ENCODE measurements around the gene NFE2L2. TPM values are rescaled to one million over a fixed set of nuclear protein-coding genes. Genes with fewer than 3 reads are reported as not detected.
A peak's percentile ranks its signal among the peaks of the same experiment; 100 is the strongest.

The NFE2L2 gene
- total and polyA plus RNA-seq, 2 donors (not counting 1 experiment from before 2014, with no cell fraction given) = 16.8 to 93.6 TPM

- intact Hi-C loops (cut with micrococcal nuclease) = loop anchor here (1.0 to 5.0 kb wide), 9 partner anchors 17 to 355 kb away; partner anchors contain the start of genes AGPS and HNRNPA3
- TF ChIP-seq EZH2 (IDR thresholded peaks at IDR 0.05; ENCODE audit: borderline replicate concordance, insufficient read depth, low read depth, low read length, poor library complexity, severe bottlenecking) = no peak
- peak; percentile 88 for TF ChIP-seq CTCF (IDR thresholded peaks at IDR 0.05)
- POLR2A ChIA-PET = interaction anchor here (0.5 to 4.0 kb wide), 13 partner anchors 16 to 292 kb away, joined by 3 to 66 read pairs (median 5); partner anchors contain the start of genes AGPS and HNRNPA3
These were observed 897 bp downstream of the NFE2L2 start for GRCh38 chr2:177263451-177264208.

More at GRCh38 chr2:177263451-177264208, 897 bp downstream of the NFE2L2 start:
- H3K4me1 ChIP-seq (ENCODE audit: control insufficient read depth in 2 of 2, insufficient read depth in 2 of 2, low read length in 2 of 2) = peaks cover 34% of the 10 kb centered on the region in 2 donors
- H2AFZ ChIP-seq (ENCODE audit: insufficient read depth, low read depth, low read length, poor library complexity, severe bottlenecking) = peak overlapping the region; percentile 17
- H3K4me1 Mint-ChIP-seq = peaks cover 50% of the 10 kb centered on the region
- no peaks in the 10 kb centered on the region for H3K27me3 ChIP-seq (replicated peaks in 1 of 4; ENCODE audit: control extremely low read depth in 1 of 4, control insufficient read depth in 3 of 4, insufficient read depth in 4 of 4, low read length in 3 of 4)
- H3K9me3 Mint-ChIP-seq (ENCODE audit: insufficient read depth) = no peaks in the 10 kb centered on the region
- no peaks in the 10 kb centered on the region for H3K9me3 ChIP-seq (ENCODE audit: control extremely low read depth in 1 of 3, control insufficient read depth in 2 of 3, insufficient read depth in 1 of 3, low read length in 2 of 3)
- H3K4me3 Mint-ChIP-seq = peak overlapping the region; percentile 98
- H3K27ac ChIP-seq (ENCODE audit: low read length in 2 of 2) = peak overlapping the region; percentile 99 to 100
- CTCF ChIA-PET = interaction anchor here (0.6 to 5.8 kb wide), 36 partner anchors 9 to 152 kb away, joined by 3 to 195 read pairs (median 6); partner anchors contain the start of genes AGPS and HNRNPA3
- ATAC-seq (ENCODE audit: low read depth) (peak; percentile 48), DNase-seq (peak; percentile 98)
- H3K4me3 ChIP-seq (ENCODE audit: control extremely low read depth in 1 of 5, extremely low read depth in 1 of 5, insufficient read depth in 1 of 5, low read depth in 2 of 5, low read length in 4 of 5) = peak overlapping the region; percentile 67 to 97 (median 92)
- peaks cover 38% of the 10 kb centered on the region for H4K20me1 ChIP-seq (ENCODE audit: control insufficient read depth, insufficient read depth, low read length, poor library complexity, severe bottlenecking)
- WGBS (ENCODE audit: insufficient coverage) = under 1% methylated on average over 81 of the region's 81 CpGs
- peak overlapping the region; percentile 99 for H3K9ac ChIP-seq (ENCODE audit: low read length)
- H3K36me3 ChIP-seq (replicated peaks in 1 of 2; ENCODE audit: control extremely low read depth in 1 of 2, control insufficient read depth in 1 of 2, extremely low read depth in 1 of 2, insufficient read depth in 2 of 2, low read length in 1 of 2) = no peaks in the 10 kb centered on the region
- no peaks in the 10 kb centered on the region for H3K27me3 Mint-ChIP-seq
- H3K79me2 ChIP-seq (ENCODE audit: control insufficient read depth, insufficient read depth, low read length) = peaks cover 56% of the 10 kb centered on the region
- peak overlapping the region; percentile 91 for H3K4me2 ChIP-seq (replicated peaks; ENCODE audit: low read depth, low read length, poor library complexity, severe bottlenecking)
- peak overlapping the region; percentile 98 for H3K27ac Mint-ChIP-seq
